Urinary bladder (tissue), 4 donors: ENCODE data around the gene SORCS2. TPM values are rescaled to one million over a fixed set of nuclear protein-coding genes. Genes with fewer than 3 reads are reported as not detected.

Source experiments
- DNase-seq: peaks from one replicate; pipeline ENCODE4 v3.0.0-alpha.2; 2015; ENCODE audit errors: extremely low spot score
- H3K27ac ChIP-seq: one replicate; pipeline ENCODE4 v1.5.1; 2013; ENCODE audit warnings: low read depth, mild to moderate bottlenecking, moderate library complexity
- H3K36me3 ChIP-seq: one replicate; pipeline ENCODE4 v1.6.1; 2013; ENCODE audit warnings: mild to moderate bottlenecking, moderate library complexity; ENCODE audit not compliant: insufficient read depth
- H3K4me1 ChIP-seq: one replicate; pipeline ENCODE4 v1.6.1; 2013; ENCODE audit warnings: mild to moderate bottlenecking, moderate library complexity; ENCODE audit not compliant: insufficient read depth
- H3K4me3 ChIP-seq: one replicate; pipeline ENCODE4 v1.5.1; 2013; ENCODE audit warnings: low read depth, low read length
- WGBS: extraction: QIAGEN DNeasy Blood & Tissue Kit; methylation state at CpG from one replicate; pipeline ENCODE4 v1.1.7; 2013; 5-methylcytosine and 5-hydroxymethylcytosine counted together
- polyA plus RNA-seq: library from polyadenylated mRNA; stranded (reverse); fragments of 200-250 nt; gene quantifications from one replicate; pipeline ENCODE4 v1.2.3, GENCODE V29; 2013
- total RNA-seq: library from RNA; depleted of rRNA; stranded (reverse); fragments of >200 nt; gene quantifications from one replicate; pipeline ENCODE4 v1.2.3, GENCODE V29; 2014
- donor health status: healthy with polysubstance abuse.
- donor health status: healthy.

Gene SORCS2
- total and polyA plus RNA-seq, 2 donors = 5.3 to 10.8 TPM

- DNase-seq = no peak
- H3K27ac ChIP-seq = no peak overlapping the region
- H3K4me3 ChIP-seq = no peak overlapping the region
- H3K4me1 ChIP-seq = no peaks in the 10 kb centered on the region
- 53% methylated on average over 19 of the region's 19 CpGs for WGBS
- H3K36me3 ChIP-seq = no peaks in the 10 kb centered on the region
Measured at GRCh38 chr4:7291372-7292114, 99.2 kb downstream of the SORCS2 start.

DNA sequence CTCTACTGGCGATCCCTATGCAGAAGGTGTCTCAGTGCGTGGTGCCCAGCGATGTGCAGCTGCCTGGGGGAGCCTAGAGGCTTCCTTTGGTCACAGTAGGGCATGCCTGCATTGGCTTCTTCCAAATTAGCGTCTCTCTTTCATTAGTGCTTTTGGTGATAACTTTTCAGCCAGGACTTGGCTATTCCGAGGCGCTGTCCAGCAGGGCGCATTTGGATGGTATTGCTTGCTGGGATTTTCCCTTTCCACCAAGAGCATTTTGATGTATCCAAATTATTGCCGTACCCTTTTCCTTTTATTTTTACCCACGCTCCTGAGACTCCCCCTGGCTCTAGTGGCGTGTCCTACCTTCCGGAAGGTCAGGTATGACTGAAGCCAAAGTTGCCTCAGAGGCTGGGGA lies 101.4 kb downstream of the SORCS2 start:
- 97% methylated on average over 11 of the region's 11 CpGs for WGBS
- H3K4me1 ChIP-seq = no peaks in the 10 kb centered on the region

DNA sequence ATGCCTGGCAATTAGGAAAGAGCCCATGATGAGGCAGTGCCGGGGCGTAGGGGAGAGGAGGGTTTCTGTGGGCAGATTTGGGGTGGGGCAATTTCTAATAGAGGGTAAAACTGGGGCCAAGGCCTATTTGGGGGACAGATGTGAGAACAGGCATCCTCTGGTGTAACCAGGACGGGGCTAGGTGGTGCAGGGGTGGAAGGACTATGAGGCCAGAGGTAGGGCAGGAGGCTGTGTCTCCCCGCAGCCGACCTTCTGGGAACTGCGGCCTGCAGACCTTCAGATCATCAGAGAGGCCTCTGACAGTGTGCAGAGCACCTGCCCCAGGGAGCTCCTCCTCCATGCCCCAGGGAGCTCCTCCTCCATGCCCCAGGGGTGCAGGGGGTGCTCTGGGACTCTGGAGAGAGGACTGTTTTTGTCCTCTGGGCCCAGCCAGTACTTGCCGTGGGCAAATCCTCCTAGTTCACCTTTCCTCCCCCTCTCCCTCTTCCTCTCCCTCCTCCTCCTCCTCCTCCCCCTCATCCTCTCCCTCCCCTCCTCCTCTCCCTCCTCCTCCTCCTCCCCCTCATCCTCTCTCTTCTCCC lies 101.9 kb downstream of the SORCS2 start:
- Histone ChIP-seq H3K36me3 (no peaks in the 10 kb centered on the region), H3K27ac (no peak overlapping the region), H3K4me3 (no peak overlapping the region), H3K4me1 (no peaks in the 10 kb centered on the region)
- 75% methylated on average over 7 of the region's 7 CpGs for WGBS
- no peak for DNase-seq

More for the DNA sequence above, 101.4 kb downstream of the SORCS2 start:
- Histone ChIP-seq H3K27ac (no peak overlapping the region), H3K4me3 (no peak overlapping the region), H3K36me3 (no peaks in the 10 kb centered on the region)
- DNase-seq = no peak

DNA sequence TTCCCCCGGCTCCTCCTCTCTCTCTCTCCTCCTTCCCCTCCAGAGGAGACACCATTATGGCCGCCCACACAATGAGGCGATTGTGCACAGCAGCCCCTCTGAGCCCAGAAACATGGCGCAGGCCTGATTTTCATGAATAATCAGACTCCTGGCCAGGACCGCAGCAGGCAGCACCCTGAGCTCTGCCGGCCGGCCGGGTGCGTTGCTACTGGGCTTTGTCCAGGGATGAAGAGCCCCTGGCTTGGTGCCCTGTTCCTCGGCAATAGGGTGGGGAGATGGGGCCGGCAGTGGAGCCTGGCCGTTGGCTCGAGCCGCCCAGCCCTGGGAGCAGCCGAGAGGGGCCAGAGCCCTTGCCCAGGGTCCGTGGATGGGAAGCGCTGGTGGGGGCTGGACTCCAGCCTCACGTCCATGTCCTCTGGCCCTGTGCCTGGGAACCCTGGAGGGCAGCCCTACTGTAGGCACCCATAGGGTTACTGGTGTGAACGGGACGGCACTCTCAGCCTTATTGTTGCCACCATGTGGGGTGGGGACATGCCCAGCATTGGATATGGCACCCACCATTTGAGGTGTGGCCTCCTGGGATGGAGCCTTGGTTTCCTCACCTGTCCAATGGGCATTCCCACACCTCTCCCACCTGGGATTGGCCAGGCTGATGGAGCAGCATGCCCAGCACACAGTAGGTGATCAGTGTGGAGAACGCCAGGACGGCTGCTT lies 103.0 kb downstream of the SORCS2 start:
- Histone ChIP-seq H3K4me1 (no peaks in the 10 kb centered on the region), H3K27ac (no peak overlapping the region), H3K4me3 (peak overlapping the region; percentile 4), H3K36me3 (no peaks in the 10 kb centered on the region)
- 35% methylated on average over 22 of the region's 22 CpGs for WGBS
- no peak for DNase-seq

DNA sequence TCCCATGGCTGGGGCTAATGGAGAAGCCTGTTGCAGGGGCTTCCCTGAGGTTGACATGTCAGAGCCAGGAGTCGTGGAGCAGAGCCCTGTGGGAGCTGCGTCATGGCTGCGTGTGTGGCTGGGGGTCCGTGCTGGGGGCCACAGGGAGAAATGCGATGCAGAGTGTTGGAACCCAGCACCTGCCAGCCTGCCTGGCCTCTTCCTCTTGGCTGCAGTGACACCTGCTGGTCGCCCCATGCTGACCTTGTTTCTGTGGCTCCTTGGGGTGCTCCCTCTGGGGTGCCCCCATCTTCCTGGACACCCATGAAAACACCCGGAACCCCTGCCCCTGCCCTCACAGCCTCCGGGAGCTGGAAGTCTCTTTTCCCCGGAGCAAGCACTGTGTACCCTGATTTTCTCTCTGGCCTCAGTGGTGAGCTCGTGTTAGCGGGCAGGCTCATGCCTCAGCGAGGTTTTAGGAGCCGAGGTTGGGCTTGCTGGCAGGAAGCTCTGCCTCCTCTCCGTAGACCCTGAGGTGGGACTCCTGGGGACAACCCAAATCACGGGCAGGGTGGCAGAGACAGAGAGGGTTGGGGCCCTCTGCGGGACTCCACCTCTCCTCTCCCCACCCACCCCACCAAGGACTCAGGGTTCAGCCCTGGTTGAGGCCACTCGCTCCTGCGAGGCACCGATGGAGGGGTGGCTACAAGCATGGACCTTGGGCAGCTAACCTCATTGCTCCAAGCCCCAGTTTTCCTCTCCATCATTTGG lies 103.7 kb downstream of the SORCS2 start:
- no peak overlapping the region for H3K4me3 ChIP-seq
- 70% methylated on average over 19 of the region's 19 CpGs for WGBS
- H3K27ac ChIP-seq = no peak overlapping the region
- H3K4me1 ChIP-seq = no peaks in the 10 kb centered on the region
- no peak for DNase-seq
- no peaks in the 10 kb centered on the region for H3K36me3 ChIP-seq

GRCh38 chr4:7296661-7297335 lies 104.5 kb downstream of the SORCS2 start:
- H3K27ac ChIP-seq = no peak overlapping the region
- WGBS = 87% methylated on average over 23 of the region's 23 CpGs
- no peak for DNase-seq

DNA sequence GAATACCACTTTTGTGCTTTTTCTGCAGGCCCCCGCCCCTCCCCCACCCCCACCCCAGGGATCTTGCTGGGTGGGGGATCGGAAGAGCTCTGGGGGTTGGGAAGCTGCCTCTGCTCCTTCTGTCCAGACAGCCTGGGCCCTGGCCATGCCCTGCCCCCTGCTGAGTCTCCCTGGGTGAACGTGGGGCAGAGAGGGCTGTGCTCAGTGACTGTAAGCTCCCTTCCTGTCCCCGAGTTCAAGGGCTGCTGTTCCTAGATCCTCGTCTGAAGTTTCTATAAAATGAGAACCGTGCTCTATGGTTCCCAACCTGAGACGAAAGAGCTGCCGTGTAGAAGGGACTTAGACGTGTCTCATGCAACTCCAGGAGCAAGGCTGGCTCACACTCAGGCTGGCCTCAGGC lies 105.0 kb downstream of the SORCS2 start:
- Histone ChIP-seq H3K4me3 (no peak overlapping the region), H3K4me1 (no peaks in the 10 kb centered on the region), H3K27ac (no peak overlapping the region), H3K36me3 (no peaks in the 10 kb centered on the region)
- WGBS = 72% methylated on average over 9 of the region's 9 CpGs
- DNase-seq = no peak

More at GRCh38 chr4:7296661-7297335, 104.5 kb downstream of the SORCS2 start:
- Histone ChIP-seq H3K36me3 (no peaks in the 10 kb centered on the region), H3K4me1 (no peaks in the 10 kb centered on the region), H3K4me3 (no peak overlapping the region)

GRCh38 chr4:7297881-7298280 lies 105.5 kb downstream of the SORCS2 start:
- no peak overlapping the region for H3K4me3 ChIP-seq
- DNase-seq = no peak
- WGBS = 91% methylated on average over 8 of the region's 8 CpGs
- H3K36me3 ChIP-seq = no peaks in the 10 kb centered on the region
- no peak overlapping the region for H3K27ac ChIP-seq
- H3K4me1 ChIP-seq = no peaks in the 10 kb centered on the region

DNA sequence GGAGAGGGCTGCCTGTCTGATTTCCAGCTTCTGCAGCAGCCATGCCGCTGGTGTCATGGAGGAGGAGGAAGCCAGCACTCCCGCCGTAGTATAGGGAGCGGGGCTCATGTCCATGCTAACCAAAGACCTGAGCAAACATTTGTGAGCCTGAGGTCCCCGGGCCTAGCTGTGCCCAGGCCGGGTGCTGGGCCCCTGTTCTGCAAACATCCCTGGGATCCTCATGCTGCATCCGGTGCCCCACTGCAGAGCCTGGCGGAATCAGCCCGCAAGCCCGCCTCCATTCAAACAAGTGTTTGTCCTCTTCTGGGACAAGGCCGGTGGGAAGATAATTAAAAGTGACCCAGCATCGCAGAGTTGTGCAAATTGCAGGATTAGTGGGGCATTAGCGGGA lies 106.3 kb downstream of the SORCS2 start:
- no peak for DNase-seq
- 80% methylated on average over 13 of the region's 13 CpGs for WGBS

GRCh38 chr4:7299010-7299907 lies 106.9 kb downstream of the SORCS2 start:
- WGBS = 80% methylated on average over 30 of the region's 30 CpGs
- Histone ChIP-seq H3K4me1 (no peaks in the 10 kb centered on the region), H3K27ac (no peak overlapping the region), H3K36me3 (no peaks in the 10 kb centered on the region), H3K4me3 (no peak overlapping the region)
- no peak for DNase-seq

More for the DNA sequence above, 106.3 kb downstream of the SORCS2 start:
- Histone ChIP-seq H3K4me3 (no peak overlapping the region), H3K4me1 (no peaks in the 10 kb centered on the region), H3K36me3 (no peaks in the 10 kb centered on the region), H3K27ac (no peak overlapping the region)

DNA sequence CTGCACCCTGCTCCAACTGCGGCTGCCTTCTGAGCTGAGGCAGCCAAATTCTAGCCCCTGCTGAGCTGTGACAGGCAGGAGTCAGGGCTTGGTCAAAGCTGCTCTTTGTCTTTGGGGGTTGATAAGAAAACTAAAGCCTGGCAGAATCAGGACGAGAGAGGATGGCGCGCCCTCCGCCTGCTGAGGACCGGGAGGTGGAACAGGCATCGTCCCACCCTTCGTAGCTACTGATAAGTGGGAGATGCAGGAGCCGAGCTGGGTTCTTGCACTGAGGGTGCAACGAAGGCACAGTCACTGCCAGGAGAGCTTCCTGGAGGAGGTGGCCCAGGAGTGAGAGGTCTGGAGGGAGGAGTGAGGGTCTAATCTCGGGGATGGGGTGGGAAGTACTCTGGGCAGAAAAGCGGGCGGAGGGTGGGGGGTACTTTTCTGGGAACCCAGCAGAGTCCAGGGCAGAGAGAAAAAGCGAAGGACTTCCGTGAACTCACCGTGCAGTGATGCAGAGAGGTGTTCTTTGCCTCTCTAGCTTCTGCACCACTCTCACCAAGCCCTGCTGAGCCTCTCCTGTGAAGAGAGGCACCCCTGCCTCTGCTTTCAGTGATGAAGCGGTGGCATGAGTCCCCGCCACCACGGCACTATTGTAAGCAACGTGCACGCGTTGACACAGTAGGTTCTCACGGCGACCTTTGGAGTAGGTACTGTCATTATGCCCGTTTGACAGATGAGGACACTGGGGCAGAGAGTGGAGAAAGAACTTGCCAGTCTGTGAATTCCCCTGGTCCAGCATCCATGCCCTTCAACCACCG lies 107.8 kb downstream of the SORCS2 start:
- Histone ChIP-seq H3K4me3 (no peak overlapping the region), H3K27ac (no peak overlapping the region), H3K36me3 (no peaks in the 10 kb centered on the region), H3K4me1 (no peaks in the 10 kb centered on the region)
- WGBS = 91% methylated on average over 26 of the region's 26 CpGs
- DNase-seq = no peak

DNA sequence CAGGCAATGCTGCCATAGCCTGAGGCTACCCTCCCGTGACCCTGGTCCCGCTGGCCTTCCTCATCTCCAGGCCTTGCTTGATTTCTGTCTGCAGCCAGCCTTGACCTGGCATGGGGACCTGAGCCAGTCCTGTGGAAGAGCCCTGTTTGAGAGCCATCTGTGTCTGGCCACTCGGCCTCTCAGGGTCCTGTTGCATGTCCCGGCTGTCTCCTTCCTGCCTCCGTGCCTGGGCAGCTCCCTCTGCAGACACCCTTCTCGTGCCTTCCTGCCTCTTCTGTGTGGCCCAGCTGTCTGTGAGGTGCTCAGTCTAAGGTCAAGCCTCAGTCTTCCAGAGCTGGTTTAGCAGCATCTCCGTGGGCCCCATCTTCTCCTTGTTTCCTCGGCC lies 108.4 kb downstream of the SORCS2 start:
- Histone ChIP-seq H3K4me3 (no peak overlapping the region), H3K36me3 (no peaks in the 10 kb centered on the region), H3K27ac (no peak overlapping the region), H3K4me1 (no peaks in the 10 kb centered on the region)
- no peak for DNase-seq
- 90% methylated on average over 8 of the region's 8 CpGs for WGBS
